Measurements from ENCODE around the gene CRIP1. TPM values are rescaled to one million over a fixed set of nuclear protein-coding genes. Genes with fewer than 3 reads are reported as not detected.
A peak's percentile ranks its signal among the peaks of the same experiment; 100 is the strongest.

CRIP1 gene
- polyA plus RNA-seq, 2 of the 4 experiments (the other 2 are of a cell fraction) = 280 to 999 TPM

DNA sequence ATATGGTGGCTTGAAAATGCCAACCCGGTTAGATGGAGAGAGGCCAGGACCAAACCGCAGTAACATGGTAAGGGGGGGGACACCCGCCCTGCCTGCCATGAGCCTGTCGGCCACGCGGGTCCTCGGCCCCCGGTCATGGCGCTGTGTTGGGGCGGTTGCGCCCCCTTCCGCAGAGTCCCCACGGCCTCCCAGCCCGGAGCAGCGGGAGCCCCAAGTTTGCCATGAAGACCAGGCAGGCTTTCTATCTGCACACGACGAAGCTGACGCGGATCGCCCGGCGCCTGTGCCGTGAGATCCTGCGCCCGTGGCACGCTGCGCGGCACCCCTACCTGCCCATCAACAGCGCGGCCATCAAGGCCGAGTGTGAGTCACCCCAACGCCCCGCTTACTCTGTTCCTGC, 22.2 kb upstream of the CRIP1 start:
- ChIA-PET CTCF (interaction anchor here (1.0 to 9.6 kb wide), 3 partner anchors 8 to 25 kb away, joined by 3 to 58 read pairs (median 8); partner anchors contain the start of gene TEDC1), POLR2A (no interaction called here)
- no peak overlapping the region for H3K27ac ChIP-seq
- 92% methylated on average over 31 of the region's 33 CpGs for WGBS (ENCODE audit: missing lambda C conversion rate)
- peaks cover 11% of the 10 kb centered on the region for H3K4me1 ChIP-seq
- DNase-seq (ENCODE audit: low read depth in 1 of 2, low spot score in 1 of 2) = no peak
- TF ChIP-seq, protein P1, sequence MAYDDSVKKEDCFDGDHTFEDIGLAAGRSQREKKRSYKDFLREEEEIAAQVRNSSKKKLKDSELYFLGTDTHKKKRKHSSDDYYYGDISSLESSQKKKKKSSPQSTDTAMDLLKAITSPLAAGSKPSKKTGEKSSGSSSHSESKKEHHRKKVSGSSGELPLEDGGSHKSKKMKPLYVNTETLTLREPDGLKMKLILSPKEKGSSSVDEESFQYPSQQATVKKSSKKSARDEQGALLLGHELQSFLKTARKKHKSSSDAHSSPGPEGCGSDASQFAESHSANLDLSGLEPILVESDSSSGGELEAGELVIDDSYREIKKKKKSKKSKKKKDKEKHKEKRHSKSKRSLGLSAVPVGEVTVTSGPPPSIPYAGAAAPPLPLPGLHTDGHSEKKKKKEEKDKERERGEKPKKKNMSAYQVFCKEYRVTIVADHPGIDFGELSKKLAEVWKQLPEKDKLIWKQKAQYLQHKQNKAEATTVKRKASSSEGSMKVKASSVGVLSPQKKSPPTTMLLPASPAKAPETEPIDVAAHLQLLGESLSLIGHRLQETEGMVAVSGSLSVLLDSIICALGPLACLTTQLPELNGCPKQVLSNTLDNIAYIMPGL (CRISPR knock-in tag; IDR thresholded peaks at IDR 0.05; ENCODE audit: borderline replicate concordance) = no peak
- TF ChIP-seq CHD4 (IDR thresholded peaks at IDR 0.05; ENCODE audit: borderline replicate concordance) (no peak), CBX2 (IDR thresholded peaks at IDR 0.05; ENCODE audit: borderline replicate concordance, low read depth) (no peak)
- H3K4me3 ChIP-seq = no peak overlapping the region
- no peak overlapping the region for H3K4me2 ChIP-seq
- FAIRE-seq = no peak
- no peak for ATAC-seq
- H3K9me3 ChIP-seq = no peaks in the 10 kb centered on the region

- H3K9me3 ChIP-seq = no peaks in the 10 kb centered on the region
- H3K4me2 ChIP-seq = no peak overlapping the region; the same call in 2 of the 3 replicates
- ChIA-PET POLR2A (no interaction called here), CTCF (interaction anchor here (1.0 to 9.6 kb wide), 3 partner anchors 9 to 25 kb away, joined by 3 to 58 read pairs (median 8); partner anchors contain the start of gene TEDC1)
- H3K27ac ChIP-seq = peak overlapping the region in 1 of 2 experiments; percentile 16; a peak in 1 of 6 replicates
- peaks cover 11% of the 10 kb centered on the region for H3K4me1 ChIP-seq
- ATAC-seq (peak in 1 of 2 experiments; percentile 10; a peak in 3 of 6 replicates), DNase-seq (ENCODE audit: low read depth in 1 of 2, low spot score in 1 of 2) (no peak), FAIRE-seq (no peak)
- WGBS (ENCODE audit: missing lambda C conversion rate) = 63% methylated on average over 6 of the region's 20 CpGs
- TF ChIP-seq, protein P2, sequence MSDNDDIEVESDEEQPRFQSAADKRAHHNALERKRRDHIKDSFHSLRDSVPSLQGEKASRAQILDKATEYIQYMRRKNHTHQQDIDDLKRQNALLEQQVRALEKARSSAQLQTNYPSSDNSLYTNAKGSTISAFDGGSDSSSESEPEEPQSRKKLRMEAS (IDR thresholded peaks at IDR 0.05) = no peak
- TF ChIP-seq KDM1A (IDR thresholded peaks at IDR 0.05; ENCODE audit: low read depth) (no peak), NPAS2 (CRISPR knock-in tag; IDR thresholded peaks at IDR 0.05; ENCODE audit: borderline replicate concordance) (no peak), HOXB5 (CRISPR knock-in tag; IDR thresholded peaks at IDR 0.05) (no peak), ZSCAN20 (CRISPR knock-in tag; IDR thresholded peaks at IDR 0.05) (no peak), NR3C1 (IDR thresholded peaks at IDR 0.05) (no peak), JUN (IDR thresholded peaks at IDR 0.05) (no peak), TFCP2L1 (CRISPR knock-in tag; IDR thresholded peaks at IDR 0.05) (no peak)
- TF ChIP-seq, protein P3, sequence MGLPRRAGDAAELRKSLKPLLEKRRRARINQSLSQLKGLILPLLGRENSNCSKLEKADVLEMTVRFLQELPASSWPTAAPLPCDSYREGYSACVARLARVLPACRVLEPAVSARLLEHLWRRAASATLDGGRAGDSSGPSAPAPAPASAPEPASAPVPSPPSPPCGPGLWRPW (IDR thresholded peaks at IDR 0.05) = no peak
- H3K4me3 ChIP-seq = no peak overlapping the region
Measured at GRCh38 chr14:105465209-105466031, 21.3 kb upstream of the CRIP1 start.

DNA sequence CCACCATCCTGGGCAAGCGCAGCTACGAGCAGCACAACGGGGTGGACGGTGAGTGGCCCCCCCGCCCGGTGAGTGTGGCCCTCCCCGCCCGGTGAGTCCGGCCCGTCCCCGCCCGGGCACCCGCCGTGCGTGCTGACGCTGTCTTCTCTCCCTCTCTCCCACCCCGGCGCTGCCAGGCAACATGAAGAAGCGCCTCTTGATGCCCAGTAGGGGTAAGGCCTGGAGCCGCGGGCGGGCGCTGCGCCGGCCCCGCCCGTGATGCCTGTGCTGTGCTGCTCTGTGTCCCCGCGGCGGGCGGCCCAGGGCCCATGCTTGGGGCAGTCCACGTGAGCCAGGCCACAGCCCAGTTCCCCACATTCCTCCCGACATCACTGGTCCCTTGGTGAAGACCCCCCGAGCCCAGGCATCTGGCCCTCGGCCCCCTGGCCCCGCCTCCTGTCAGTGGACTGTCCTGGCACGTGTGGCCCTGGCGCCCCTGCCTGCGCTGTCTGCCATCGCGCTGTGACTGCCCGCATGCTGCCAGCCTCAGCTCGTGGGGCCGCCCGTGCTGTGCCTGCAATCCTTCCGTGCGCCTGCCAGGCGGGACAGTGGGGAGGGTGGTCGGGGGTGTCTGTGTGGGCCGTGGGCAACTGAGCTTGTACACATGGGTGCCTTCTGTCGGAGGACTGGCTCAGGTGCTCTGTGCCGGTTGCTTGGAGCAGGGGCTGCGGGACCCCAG, 20.0 kb upstream of the CRIP1 start:
- Histone ChIP-seq H3K9me3 (no peaks in the 10 kb centered on the region), H3K4me3 (no peak overlapping the region), H3K27ac (no peak overlapping the region), H3K4me1 (peaks cover 21% of the 10 kb centered on the region), H3K4me2 (no peak overlapping the region)
- no peak for FAIRE-seq
- no peak for ATAC-seq
- no peak for TF ChIP-seq ATOH8 (CRISPR knock-in tag; IDR thresholded peaks at IDR 0.05; ENCODE audit: low read depth)
- TF ChIP-seq TP53 (CRISPR knock-in tag; IDR thresholded peaks at IDR 0.05) = no peak
- ChIA-PET CTCF (interaction anchor here (1.9 to 9.6 kb wide), 3 partner anchors 14 to 23 kb away, joined by 8 to 107 read pairs (median 58); partner anchors contain the start of gene TEDC1), POLR2A (no interaction called here)
- DNase-seq (ENCODE audit: low read depth in 1 of 2, low spot score in 1 of 2) = no peak
- 93% methylated on average over 29 of the region's 53 CpGs for WGBS (ENCODE audit: missing lambda C conversion rate)
